Activated T-cell treated with anti-CD3 and anti-CD28 coated beads, Interleukin-2, amount 50 U/mL, for 72 hours (primary cell): ENCODE data around the gene NPM1. TPM values are rescaled to one million over a fixed set of nuclear protein-coding genes. Genes with fewer than 3 reads are reported as not detected.
A peak's percentile ranks its signal among the peaks of the same experiment; 100 is the strongest.

Experiments used
- ATAC-seq, 2 donors: fragments of 150-1000 bp; cut with Tn5 transposase; replicated peaks in 1 of 2; 2 replicates each; pipeline ENCODE4 v1.10.0; 2021; ENCODE audit warnings: moderate library complexity in 2 of 2, mild to moderate bottlenecking in 1 of 2
- DNase-seq, 2 donors: peaks; one replicate each; pipeline ENCODE4 v3.0.0; 2021 to 2022; ENCODE audit warnings: mixed read lengths in 1 of 2
- H3K27ac Mint-ChIP-seq: one replicate; pipeline ENCODE4 v1.8.0; 2022; ENCODE audit warnings: mild to moderate bottlenecking, moderate library complexity, mixed read lengths
- H3K27me3 Mint-ChIP-seq: one replicate; pipeline ENCODE4 v1.8.0; 2022; ENCODE audit warnings: low read depth, mixed read lengths
- H3K36me3 Mint-ChIP-seq, 2 donors: one replicate each; pipeline ENCODE4 v1.8.0; 2022; ENCODE audit warnings: mixed read lengths in 2 of 2, mild to moderate bottlenecking in 1 of 2; ENCODE audit not compliant: insufficient read depth in 2 of 2
- H3K4me1 Mint-ChIP-seq: one replicate; pipeline ENCODE4 v1.8.0; 2022; ENCODE audit warnings: low read depth, mixed read lengths
- H3K4me3 Mint-ChIP-seq, 2 donors: one replicate each; pipeline ENCODE4 v1.8.0; 2022; ENCODE audit warnings: mild to moderate bottlenecking in 2 of 2, mixed read lengths in 2 of 2, moderate library complexity in 2 of 2
- H3K9me3 Mint-ChIP-seq, 2 donors: one replicate each; pipeline ENCODE4 v1.8.0; 2022; ENCODE audit warnings: mixed read lengths in 2 of 2
- total RNA-seq, 2 donors: library from RNA; stranded (reverse); gene quantifications; one replicate each; pipeline ENCODE4 v1.2.3, GENCODE V29; 2022

The NPM1 gene
- total RNA-seq, 2 donors from 2014 or later, result 2,044 to 2,227 TPM

DNA sequence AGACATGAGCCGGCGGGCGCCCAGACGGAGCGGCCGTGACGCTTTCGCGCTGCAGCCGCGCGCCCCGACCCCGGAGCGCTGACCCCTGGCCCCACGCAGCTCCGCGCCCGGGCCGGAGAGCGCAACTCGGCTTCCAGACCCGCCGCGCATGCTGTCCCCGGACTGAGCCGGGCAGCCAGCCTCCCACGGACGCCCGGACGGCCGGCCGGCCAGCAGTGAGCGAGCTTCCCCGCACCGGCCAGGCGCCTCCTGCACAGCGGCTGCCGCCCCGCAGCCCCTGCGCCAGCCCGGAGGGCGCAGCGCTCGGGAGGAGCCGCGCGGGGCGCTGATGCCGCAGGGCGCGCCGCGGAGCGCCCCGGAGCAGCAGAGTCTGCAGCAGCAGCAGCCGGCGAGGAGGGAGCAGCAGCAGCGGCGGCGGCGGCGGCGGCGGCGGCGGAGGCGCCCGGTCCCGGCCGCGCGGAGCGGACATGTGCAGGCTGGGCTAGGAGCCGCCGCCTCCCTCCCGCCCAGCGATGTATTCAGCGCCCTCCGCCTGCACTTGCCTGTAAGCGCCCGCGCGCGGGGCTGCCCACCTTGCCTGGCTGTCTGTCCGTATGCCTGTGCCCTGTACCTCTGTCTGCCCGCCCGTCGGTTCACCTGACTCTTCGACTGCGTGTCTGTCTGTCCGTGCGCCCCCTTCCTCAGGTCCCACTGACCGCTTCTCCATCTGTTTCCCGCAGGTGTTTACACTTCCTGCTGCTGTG lies 32.2 kb downstream of the NPM1 start:
- DNase-seq (peak; percentile 49 to 53), ATAC-seq (peak; percentile 51 to 57)
- Mint-ChIP-seq H3K27ac (no peak overlapping the region), H3K27me3 (peaks cover 20% of the 10 kb centered on the region), H3K36me3 (no peaks in the 10 kb centered on the region), H3K4me3 (peak overlapping the region; percentile 64 to 78), H3K9me3 (no peaks in the 10 kb centered on the region), H3K4me1 (peaks cover 12% of the 10 kb centered on the region)

DNA sequence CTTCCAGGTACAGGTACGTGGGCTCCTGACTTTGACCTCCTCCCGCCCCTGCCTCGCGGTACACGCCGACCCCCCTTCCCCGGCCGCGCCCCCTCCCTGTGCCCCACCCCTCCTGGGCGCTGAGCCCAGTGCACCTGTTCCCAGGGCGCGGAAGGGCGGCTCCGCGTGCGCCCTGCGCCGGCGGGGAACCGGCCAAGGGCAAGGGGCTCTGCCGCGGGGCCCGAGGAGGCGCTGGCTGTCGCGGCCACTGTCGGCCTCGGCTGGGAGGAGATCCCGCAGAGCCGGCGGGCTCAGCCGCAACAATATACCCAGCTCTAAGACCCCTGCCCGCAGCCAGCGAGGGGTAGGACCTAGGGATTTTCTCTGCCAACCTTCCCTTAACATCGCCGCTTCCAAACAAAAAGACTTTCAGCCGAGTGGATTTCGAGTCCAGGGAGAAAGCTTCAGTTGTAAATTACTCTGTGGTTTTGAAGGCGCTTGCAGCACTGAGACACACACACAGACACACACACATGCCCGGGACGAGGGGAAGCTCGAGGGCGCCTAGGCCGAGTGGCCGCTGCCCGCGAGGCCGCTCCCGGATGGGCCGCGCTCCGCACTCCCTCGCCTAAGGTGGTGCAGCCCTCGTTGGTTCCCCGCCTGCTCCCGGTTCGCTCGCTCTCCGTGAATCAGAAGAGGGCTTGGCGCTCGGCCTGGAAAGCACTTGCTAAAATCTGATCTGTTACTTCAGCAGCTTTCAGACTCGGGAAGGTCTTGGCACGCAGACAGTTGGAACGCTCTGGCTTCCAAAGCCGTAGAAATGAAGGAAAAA lies 33.0 kb downstream of the NPM1 start:
- peak in 1 of 2 donors; percentile 1 for ATAC-seq
- H3K27me3 Mint-ChIP-seq, result peaks cover 20% of the 10 kb centered on the region
- H3K36me3 Mint-ChIP-seq, result no peaks in the 10 kb centered on the region
- DNase-seq, result no peak
- no peaks in the 10 kb centered on the region for H3K9me3 Mint-ChIP-seq
- no peak overlapping the region for H3K27ac Mint-ChIP-seq
- H3K4me3 Mint-ChIP-seq, result peak overlapping the region; percentile 64 to 78
- peaks cover 12% of the 10 kb centered on the region for H3K4me1 Mint-ChIP-seq

DNA sequence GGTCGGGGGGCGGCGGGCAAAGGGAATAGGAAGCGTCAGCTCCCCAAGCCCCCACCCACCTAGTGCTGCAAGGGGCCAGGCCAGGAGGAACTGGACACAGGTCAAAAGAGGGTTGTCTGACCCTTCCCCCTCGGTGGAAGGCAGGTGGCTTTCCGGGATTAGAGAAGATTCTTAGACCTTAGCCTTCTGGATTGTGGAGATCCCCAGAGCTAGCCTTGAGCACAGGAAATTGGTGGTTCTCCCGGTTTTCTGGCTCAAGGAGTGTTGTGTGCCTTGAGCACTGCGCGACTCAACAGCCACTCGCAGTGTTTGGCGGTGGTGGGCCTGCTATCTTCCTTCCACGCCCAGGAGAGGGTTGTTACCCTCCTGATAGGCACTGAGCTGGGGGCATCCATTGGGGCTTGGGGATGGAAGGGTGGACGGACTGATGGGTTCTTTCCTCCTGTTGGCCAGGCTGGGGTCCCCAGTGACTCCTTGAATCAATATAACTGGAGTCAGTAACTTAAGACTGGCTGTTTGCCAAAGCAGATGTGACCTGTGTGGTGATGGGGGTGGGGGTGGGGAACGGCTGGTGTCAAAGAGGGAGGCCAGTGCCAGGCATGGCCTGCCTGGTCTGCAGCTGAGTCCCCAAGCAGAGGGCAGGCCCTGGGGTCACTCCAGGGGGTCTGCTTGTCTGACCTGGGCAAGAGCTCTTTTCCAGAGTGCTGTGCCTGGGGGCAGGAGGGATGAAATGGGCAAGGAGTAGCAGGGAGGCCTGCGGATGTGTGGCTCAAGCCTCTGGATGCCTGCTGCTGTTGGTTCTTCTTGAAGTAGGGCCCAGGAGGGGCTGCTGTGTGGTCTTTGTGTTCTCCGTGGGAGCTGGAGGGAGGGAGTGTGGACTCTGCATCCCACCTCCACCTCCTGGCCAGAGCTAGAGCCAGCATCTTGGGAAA lies 33.9 kb downstream of the NPM1 start:
- H3K9me3 Mint-ChIP-seq, result no peaks in the 10 kb centered on the region
- peaks cover 20% of the 10 kb centered on the region for H3K27me3 Mint-ChIP-seq
- DNase-seq (no peak), ATAC-seq (no peak)
- H3K36me3 Mint-ChIP-seq, result no peaks in the 10 kb centered on the region
- no peak overlapping the region for H3K4me3 Mint-ChIP-seq
- H3K27ac Mint-ChIP-seq, result no peak overlapping the region
- peaks cover 12% of the 10 kb centered on the region for H3K4me1 Mint-ChIP-seq

DNA sequence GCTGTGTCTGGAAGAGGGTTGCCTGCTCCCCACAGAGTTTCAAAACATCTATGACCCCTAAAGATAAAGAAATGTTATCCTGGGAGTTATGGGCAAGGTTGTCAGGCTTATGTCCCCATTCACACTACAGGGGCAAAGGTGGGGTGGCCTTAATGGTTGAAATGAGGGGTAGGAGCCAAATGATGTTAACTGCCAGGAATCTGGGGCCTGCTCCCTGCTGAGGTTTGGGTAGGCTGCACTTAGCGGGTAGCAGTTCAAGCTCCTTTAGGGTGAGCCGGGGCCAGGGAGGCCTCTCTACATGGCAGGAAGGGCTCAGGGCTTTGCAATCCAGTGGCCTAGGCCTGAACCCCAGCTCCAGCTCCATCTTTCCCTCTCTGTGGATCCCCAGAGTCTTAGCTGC lies 34.8 kb downstream of the NPM1 start:
- H3K27me3 Mint-ChIP-seq, result peaks cover 20% of the 10 kb centered on the region
- no peaks in the 10 kb centered on the region for H3K9me3 Mint-ChIP-seq
- no peaks in the 10 kb centered on the region for H3K36me3 Mint-ChIP-seq
- peaks cover 12% of the 10 kb centered on the region for H3K4me1 Mint-ChIP-seq
- no peak for DNase-seq
- ATAC-seq, result no peak
- H3K27ac Mint-ChIP-seq, result no peak overlapping the region
- no peak overlapping the region for H3K4me3 Mint-ChIP-seq

DNA sequence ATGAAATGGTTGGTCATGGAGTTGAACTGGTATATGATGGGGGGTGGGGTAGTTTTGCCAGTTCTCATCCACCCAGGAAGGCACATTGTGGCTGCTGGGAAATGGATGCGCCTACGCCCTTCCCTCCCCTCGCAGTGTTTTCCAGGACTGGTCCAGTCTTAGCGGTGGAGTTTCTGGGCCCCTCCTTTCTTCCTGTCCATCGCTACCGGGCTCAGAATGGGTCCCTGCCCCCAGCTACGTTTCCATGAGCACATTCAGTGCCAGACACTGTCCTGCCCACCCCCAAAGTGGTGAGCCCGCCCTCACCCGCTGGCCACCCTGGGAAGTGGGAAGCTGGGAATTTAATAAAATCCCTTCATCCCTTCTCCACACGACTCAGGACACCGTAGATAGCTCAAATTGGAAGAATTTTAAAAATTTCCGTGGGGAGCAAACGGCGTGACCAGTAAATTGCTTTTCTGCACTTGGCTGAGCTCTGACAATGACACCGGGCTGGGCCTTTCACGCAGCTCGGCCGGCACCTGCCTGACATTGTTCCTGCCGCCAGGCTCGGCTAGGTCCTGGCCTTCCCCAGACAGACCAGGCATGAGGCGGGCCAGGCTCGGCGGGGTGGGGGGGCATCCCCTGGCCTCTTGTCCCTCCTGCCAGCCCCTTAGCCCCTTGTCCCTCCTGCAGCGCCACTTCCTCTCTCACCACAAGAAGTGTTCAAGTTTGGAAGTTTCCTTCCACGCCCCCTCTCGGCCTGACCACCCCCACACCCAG lies 35.4 kb downstream of the NPM1 start:
- no peaks in the 10 kb centered on the region for H3K36me3 Mint-ChIP-seq
- H3K27me3 Mint-ChIP-seq, result peaks cover 20% of the 10 kb centered on the region
- H3K9me3 Mint-ChIP-seq, result no peaks in the 10 kb centered on the region
- DNase-seq (no peak), ATAC-seq (no peak)
- no peak overlapping the region for H3K27ac Mint-ChIP-seq
- H3K4me1 Mint-ChIP-seq, result peaks cover 12% of the 10 kb centered on the region
- H3K4me3 Mint-ChIP-seq, result no peak overlapping the region

DNA sequence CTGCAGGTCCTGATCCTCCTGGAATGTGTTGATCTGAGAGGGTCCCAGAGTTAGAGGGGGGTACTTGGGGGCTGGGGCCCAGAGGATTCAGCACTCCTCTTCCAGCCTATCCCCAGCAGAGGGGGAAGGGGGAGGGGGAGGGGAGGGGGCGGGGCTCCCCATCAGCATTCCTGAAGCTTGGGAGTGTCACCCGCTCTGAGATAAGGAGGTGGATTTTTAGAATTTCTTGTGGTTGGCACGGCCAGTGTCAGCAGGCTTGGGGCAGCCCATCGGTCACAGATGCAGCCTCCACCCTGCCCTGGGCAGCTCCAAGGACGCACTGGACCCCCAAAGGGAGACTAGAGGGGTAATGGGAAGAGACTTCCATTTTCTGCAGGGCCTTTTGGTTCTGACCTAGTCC lies 37.1 kb downstream of the NPM1 start:
- Mint-ChIP-seq H3K36me3 (no peaks in the 10 kb centered on the region), H3K4me1 (peaks cover 5% of the 10 kb centered on the region), H3K27me3 (peaks cover 20% of the 10 kb centered on the region), H3K27ac (no peak overlapping the region), H3K4me3 (no peak overlapping the region), H3K9me3 (no peaks in the 10 kb centered on the region)
- DNase-seq (no peak), ATAC-seq (no peak)

DNA sequence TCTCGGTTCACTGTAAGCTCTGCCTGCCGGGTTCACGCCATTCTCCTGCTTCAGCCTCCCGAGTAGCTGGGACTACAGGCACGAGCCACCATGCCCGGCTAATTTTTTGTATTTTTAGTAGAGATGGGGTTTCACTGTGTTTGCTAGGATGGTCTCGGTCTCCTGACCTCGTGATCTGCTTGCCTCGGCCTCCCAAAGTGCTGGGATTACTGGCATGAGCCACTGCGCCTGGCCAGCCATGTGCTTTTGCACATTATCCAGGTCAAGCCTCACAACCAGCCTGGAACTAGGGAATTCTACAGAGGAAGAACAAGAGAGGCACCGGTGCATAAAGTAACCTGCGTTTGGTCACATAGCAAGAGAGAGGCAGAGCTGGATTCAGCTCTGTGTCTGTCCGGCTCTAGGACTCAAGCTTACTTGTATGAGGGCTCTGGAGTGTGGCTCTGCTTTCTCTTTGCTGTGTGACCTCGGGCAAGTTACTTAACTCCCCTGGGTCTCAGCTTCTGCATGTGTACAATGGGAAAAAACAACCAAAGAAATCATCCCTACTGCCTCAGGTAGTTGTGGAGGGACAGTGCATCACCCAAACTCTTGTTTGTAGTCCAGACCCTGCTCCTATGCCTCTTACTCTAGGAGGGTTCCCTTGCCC lies 38.1 kb downstream of the NPM1 start:
- H3K36me3 Mint-ChIP-seq, result no peaks in the 10 kb centered on the region
- DNase-seq (no peak), ATAC-seq (no peak)
- H3K9me3 Mint-ChIP-seq, result no peaks in the 10 kb centered on the region
- no peak overlapping the region for H3K27ac Mint-ChIP-seq
- no peak overlapping the region for H3K4me3 Mint-ChIP-seq
- peaks cover 19% of the 10 kb centered on the region for H3K27me3 Mint-ChIP-seq
- peaks cover 4% of the 10 kb centered on the region for H3K4me1 Mint-ChIP-seq

DNA sequence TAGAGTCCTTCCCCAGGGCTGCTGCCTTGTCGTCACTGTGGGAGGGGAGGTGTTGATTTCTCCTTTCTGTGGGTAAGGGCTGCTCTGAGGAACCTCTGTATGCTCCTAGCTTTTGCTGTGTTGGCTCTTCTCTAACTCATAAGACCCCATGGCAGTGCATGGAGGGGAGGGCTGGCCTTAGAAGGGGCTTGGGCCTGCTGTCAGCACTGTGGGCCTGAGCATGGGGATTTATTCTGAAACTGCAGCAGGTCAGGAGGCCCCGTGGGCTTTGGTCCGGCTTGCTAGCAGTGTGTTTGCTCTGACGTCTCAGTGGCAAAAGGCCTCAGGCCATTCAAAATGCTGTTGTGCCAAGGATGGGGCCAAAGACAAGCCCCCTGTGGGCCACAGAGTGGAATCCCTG lies 38.6 kb downstream of the NPM1 start:
- Mint-ChIP-seq H3K36me3 (no peaks in the 10 kb centered on the region), H3K27me3 (peaks cover 14% of the 10 kb centered on the region), H3K4me3 (no peak overlapping the region), H3K27ac (no peak overlapping the region), H3K9me3 (no peaks in the 10 kb centered on the region), H3K4me1 (no peaks in the 10 kb centered on the region)
- DNase-seq (no peak), ATAC-seq (no peak)

DNA sequence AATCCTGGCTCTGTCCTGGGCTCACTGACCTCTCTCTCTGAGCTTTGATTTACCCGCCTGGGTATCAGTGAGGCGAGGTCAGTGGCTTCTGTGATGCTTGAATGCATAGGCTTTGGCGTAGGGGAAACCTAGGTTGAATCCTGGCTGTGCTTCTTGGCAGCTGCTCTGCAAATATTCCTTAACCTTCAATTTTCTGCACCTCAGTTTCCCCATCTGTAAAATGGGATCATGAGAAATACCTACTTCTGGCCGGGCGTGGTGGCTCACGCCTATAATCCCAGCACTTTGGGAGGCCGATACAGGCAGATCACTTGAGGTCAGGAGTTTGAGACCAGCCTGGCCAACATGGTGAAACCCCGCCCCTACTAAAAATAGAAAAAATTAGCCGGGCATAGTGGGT lies 39.0 kb downstream of the NPM1 start:
- H3K36me3 Mint-ChIP-seq, result no peaks in the 10 kb centered on the region
- no peak for DNase-seq
- no peaks in the 10 kb centered on the region for H3K9me3 Mint-ChIP-seq
- no peaks in the 10 kb centered on the region for H3K4me1 Mint-ChIP-seq
- peaks cover 10% of the 10 kb centered on the region for H3K27me3 Mint-ChIP-seq
- no peak overlapping the region for H3K4me3 Mint-ChIP-seq
- H3K27ac Mint-ChIP-seq, result no peak overlapping the region
- ATAC-seq, result no peak

DNA sequence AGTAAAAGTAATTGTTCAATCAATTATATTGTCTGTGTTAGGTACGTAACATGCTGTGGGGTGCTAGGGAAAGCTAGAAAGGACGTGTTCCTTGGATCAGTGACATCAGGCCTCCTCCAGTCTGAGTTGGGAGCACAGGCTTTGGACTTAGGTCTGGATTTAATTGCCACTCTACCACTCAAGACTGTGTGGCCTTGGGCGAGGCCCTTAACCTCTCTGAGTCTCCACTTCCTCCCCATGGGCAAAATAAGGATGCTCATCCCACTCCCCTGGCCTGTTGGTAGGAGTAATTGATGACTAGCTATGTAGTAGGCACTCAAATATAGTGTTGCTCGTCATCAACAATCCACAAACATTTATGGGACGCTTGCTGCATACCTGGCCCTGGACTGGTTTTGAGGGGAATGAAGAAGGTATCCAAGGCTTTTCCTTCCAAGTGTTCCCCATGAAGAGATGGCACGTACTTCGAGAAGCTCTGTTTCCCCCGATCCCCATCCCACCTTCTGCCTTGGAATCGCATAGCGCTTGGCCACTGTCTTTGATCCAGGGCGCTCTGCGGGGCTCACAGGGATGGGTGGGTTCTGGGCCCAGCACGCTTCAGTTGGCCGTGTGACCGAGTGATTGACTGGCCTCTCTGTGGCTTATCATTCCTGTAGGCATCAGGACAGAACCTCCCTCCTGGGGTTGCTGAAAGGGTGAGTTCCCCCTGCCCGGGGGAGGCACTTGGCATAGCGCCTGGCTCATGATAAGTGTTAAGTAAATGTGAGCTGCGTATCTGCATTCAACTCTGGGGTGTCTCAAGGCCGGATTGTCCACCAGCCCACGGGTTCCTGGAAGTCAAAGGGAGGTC lies 39.9 kb downstream of the NPM1 start:
- H3K27me3 Mint-ChIP-seq, result peaks cover 6% of the 10 kb centered on the region
- DNase-seq, result no peak
- no peak overlapping the region for H3K27ac Mint-ChIP-seq
- H3K4me1 Mint-ChIP-seq, result no peaks in the 10 kb centered on the region
- no peaks in the 10 kb centered on the region for H3K9me3 Mint-ChIP-seq
- no peaks in the 10 kb centered on the region for H3K36me3 Mint-ChIP-seq
- no peak overlapping the region for H3K4me3 Mint-ChIP-seq
- ATAC-seq, result no peak

DNA sequence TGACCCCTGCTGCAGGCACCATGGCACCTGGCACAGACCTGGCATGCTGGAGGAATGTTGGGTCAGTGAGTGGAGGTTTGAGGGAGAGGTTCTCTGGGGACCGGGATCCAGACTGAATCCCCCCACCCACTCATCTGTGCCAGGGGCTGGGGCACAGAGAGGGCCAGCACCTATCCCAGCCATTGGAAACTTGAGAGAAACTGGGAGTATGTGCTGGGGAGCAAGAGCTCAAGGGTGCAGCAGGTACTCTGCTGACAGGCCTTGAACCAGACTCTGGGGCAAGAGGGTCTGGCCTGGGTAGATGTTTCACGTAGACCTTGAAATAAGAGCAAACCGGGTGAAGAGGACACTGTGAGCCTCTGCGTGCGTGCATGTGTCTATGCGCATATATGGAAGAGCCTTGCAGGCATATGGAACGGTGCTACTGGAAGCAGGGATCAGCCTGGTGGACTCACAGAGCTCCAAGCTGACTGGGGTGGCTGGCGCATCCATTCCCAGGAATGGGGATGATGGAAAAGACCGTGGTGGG lies 40.6 kb downstream of the NPM1 start:
- H3K27me3 Mint-ChIP-seq, result peaks cover 6% of the 10 kb centered on the region
- DNase-seq (no peak), ATAC-seq (no peak)
- H3K36me3 Mint-ChIP-seq, result no peaks in the 10 kb centered on the region
- no peak overlapping the region for H3K27ac Mint-ChIP-seq
- no peaks in the 10 kb centered on the region for H3K9me3 Mint-ChIP-seq
- no peaks in the 10 kb centered on the region for H3K4me1 Mint-ChIP-seq
- no peak overlapping the region for H3K4me3 Mint-ChIP-seq
